NT2/D1 (cell line): Measurements from ENCODE around the gene PPP1R7.

Experiments used
- SUZ12 ChIP-seq: IDR thresholded peaks from 2 replicates; pipeline ENCODE4 v1.6.1; 2011; ENCODE audit not compliant: insufficient read length, insufficient read depth; ENCODE audit errors: extremely low read depth
- YY1 ChIP-seq: IDR thresholded peaks from 2 replicates; pipeline ENCODE4 v1.6.1; 2011; ENCODE audit not compliant: insufficient read length, insufficient read depth
- ZNF274 ChIP-seq: IDR thresholded peaks from 2 replicates; pipeline ENCODE4 v1.6.1; 2011; ENCODE audit warnings: mild to moderate bottlenecking, low read depth, low read length

- TF ChIP-seq YY1, result no peak
- no peak for TF ChIP-seq SUZ12
- TF ChIP-seq ZNF274, result no peak
Observed at GRCh38 chr2:241161646-241162281, 11.5 kb downstream of the PPP1R7 start.
